Stimulated activated CD8-positive, alpha-beta memory T cell treated with anti-CD3 and anti-CD28 coated beads, Interleukin-12 subunit alpha, Interleukin-12 subunit beta, amount 100 ng/mL, for 1 hour (primary cell): ENCODE results near the gene KCNN3.

Experiments used
- DNase-seq: peaks from one replicate; pipeline ENCODE4 v3.0.0-alpha.2; 2020; ENCODE audit warnings: low read depth

KCNN3 gene

GRCh38 chr1:154860156-154860870 lies 9.8 kb downstream of the KCNN3 start:
- no peak for DNase-seq

- no peak for DNase-seq
Observed at GRCh38 chr1:154859786-154860155, 10.3 kb downstream of the KCNN3 start.

DNA sequence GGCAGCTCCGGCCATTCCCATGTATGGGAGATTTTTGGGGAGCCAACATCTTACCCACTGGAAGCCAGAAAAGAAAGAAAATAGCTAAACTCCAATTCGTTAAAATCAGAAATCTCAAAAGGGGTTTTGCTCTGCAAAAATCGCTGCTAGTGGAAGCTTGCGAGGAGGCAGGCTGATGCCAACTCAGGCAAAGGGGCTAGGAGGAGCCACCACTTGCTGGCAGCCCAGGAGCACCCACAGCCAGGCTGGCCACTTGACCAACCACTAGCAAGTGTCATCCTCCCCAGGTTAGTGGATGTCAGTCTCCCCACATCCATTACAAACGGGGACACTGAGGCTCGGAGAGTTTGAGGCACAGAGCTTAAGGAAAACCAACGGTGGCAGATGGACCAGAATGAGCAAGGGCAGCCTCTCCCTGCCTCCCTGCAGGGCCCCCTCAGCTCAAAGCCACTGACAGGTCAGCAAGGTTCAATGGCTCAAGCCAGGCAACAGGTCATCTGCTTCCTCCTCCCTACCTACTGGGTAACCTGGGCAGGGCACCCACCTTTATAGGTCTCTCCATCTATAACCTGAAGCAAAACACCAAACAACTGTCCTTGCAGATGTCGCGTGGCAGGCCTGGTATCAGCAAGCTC lies 10.8 kb downstream of the KCNN3 start:
- no peak for DNase-seq

GRCh38 chr1:154857441-154858215 lies 12.5 kb downstream of the KCNN3 start:
- DNase-seq, result no peak

- DNase-seq, result no peak
Observed at GRCh38 chr1:154857022-154857421, 13.1 kb downstream of the KCNN3 start.

DNA sequence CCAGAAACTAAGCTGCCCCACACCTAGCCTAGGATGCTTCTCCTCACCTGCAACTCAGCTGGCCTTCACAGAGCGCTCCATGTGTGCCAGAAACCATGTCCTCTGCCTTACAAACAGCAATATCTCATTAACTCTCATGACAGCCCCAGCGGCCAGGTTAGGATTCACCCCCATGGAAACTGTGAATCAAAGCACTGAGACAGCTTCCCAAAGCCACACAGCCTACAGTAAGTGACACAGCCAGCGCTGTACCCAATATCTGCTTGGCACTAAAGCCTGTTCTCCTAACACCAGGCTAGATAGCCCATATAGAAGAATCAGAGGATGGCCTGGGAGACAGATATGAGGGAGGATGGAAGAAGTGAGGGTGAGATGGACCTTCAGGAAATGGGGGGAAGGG lies 13.5 kb downstream of the KCNN3 start:
- DNase-seq, result no peak

DNA sequence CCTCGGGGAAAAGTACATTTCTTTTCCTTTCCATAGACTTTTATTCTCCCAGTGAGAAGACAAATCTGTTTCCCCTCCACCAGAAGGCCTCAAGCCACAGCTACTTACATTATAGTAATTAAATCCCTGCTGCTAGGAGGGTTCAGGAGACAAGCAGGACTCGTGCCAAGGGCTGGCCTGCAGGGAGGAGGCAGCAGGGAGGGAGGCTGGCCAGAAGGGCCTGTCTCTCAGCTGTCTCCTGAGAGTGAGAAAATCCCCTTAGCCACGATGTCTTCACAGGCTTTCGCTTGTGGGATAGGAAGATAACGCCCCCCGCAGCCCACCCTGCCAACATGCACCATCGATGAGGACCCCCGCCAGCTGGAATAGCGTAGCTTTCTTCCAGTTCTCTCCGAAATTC lies 14.0 kb downstream of the KCNN3 start:
- no peak for DNase-seq

GRCh38 chr1:154855186-154855851 lies 14.8 kb downstream of the KCNN3 start:
- DNase-seq, result no peak

DNA sequence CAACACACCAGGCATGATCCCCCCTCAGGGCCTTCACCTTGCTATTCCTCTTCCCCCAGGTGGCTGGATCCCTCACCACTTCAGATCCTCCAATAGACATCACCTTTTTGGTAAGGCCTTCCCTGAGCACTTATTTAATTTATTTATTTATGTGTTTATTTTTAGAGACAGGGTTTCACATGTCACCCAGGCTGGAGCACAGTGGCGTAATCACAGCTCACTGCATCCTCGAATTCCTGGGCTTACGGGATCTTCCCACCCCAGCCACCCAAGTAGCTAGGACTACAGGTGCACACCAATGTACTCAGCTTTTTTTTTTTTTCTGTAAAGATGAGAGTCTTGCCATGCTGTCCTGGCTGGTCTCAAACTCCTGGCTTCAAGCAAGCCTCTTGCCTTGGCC lies 17.2 kb downstream of the KCNN3 start:
- DNase-seq, result no peak

GRCh38 chr1:154851392-154852177 lies 18.5 kb downstream of the KCNN3 start:
- DNase-seq, result no peak

DNA sequence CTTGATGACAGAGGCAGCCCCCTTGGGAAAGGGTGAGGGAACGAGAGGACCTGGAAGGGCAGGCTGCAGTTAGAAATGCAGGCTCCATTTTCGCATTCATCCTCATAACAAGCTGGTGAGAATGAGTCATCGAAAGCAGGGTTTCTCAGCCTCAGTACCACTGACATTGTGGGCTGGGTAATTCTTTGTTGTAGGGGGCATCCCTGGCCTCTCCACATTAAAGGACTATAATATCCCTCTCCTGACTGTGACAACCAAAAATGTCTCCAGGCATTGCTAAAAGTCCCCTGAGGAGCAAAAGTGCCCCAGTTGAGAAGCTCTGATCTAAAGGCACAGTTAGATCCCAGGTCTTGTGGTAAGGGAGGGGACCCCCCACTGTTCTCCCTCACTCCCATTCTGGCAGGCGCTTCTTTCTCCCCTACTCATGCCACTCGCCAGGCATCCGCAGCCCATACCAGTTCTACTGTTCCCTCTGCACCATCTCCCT lies 20.4 kb downstream of the KCNN3 start:
- DNase-seq, result no peak

- DNase-seq, result no peak
Observed at GRCh38 chr1:154848983-154849382, 21.1 kb downstream of the KCNN3 start.

GRCh38 chr1:154847891-154848290 lies 22.2 kb downstream of the KCNN3 start:
- DNase-seq, result no peak

DNA sequence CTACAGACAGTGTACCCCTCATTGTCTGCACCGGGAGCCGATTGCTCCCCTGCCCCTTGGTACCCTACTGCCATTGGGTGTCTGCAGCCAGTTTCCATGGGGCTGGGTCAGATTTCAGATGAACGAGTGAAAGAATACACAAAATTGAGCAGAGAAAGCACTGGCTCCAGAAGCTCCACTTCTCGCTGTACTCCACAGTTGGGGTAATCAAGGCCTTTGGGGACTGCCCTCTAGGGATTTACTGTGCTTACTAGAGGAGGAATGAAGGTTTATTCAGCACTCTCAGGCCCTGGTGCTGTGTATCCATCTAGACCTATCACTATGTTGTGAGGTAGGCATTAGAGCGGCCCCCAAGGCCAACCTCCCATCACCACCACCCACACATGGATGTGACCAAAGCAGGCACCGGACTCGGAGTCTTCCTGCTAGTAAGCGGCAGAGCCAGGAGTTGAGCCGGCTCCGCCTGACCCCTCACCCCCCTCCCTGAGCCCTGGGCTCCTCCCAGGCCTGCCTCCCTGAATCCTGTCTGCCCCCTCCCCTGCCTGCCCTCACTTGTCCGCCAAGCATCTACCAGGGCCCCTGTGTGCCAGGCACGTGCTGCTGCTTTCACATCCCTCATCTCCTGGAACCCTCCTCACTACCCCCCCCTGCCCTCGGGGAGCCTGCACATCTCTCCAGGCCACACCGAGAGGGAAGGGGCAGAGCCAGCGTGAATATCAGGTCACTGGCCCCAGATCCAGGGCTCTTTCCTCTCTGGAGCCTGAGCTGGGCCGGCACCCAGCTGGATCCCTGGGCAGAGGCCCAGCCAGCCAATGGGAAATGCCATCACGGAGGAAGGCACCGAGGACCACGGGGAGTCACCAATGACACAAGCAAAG lies 23.3 kb downstream of the KCNN3 start:
- DNase-seq, result no peak

DNA sequence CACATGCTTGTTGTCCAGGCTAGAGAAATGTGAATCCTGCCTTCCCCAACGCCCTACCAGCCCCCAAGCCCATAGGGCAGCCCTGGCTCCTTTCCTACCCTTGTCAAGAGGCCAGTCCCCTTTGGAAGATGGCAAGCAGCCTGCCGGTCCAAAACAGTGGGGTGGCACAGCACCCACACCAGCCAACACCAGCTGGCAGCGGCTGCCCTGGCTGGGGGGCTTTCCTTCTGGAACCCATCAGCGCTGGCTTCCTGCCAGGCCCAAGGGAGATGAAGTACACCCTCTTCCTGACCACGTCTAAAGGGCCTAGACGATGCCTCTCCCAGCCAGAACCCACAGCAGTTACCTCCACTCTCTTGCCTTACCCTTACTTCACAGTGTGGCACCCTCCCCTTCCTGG lies 24.2 kb downstream of the KCNN3 start:
- DNase-seq, result no peak

DNA sequence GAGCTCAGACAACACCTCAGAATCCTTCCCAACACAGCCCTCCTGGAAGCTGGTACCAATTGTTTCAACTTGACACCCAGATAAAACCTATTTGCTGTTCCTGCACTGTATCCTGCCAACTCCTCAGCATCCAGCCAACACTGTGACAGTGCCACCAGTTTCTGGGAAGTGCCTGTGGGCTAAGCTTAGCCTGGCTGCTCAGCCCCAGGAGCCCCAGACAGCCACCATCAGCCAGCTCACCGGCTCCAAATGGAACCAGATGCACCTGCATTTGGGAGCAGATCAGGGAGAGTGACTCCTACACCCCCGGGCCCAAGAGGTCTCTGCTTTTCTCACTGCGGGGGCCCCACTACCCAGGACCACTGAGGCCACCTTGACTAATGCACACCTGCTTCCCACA lies 24.9 kb downstream of the KCNN3 start:
- DNase-seq, result no peak

DNA sequence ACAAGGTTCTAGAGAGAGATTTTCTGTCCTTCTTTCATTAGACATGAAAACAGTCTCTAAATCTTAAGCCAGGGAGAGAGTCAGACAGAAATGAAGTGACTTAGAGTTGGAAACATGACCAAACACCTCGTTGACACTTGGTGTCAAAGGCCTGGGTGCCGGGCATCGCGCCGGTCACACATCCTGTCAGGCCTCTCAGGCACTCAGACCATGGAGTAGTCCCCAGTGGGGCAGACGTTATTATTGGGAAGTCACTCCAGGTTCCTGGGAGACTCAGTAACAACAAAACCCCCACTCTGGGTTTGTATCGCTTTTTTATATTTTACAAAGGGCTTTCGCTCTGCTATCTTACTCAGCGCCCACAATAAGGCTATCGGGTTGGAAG lies 25.8 kb downstream of the KCNN3 start:
- no peak for DNase-seq

DNA sequence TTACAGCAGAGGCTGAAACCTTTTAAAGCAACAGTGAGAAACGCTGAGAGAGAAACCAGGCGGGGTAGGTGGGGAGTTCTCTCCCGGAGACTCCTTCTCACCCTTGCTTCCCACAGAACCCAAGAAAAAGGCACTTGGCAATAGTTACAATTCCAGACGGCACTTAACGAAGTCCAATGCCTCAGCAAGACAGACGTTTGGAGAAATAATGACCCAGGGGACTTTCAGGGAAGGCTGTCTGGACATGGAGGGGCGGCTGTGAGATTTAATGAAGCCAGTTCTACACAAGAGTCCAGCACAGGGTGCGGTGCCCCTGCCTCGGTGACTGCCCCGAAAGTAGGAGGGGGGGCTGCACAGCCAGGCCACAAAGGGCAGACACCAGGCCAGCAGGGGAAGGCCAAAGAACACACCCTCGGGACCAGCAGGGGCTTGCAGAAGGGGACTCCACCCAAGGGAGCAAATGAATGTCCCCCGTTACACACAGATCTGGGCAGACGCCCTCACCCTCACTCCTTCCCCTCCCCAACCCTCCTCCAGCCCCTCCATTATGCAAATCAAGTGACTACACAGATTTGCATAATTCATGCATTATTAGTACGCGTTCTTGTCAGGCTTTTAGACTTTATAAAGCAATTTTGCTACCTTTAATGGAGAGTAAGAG lies 26.3 kb downstream of the KCNN3 start:
- no peak for DNase-seq

- DNase-seq, result no peak
Observed at GRCh38 chr1:154842635-154843034, 27.4 kb downstream of the KCNN3 start.

- DNase-seq, result no peak
Observed at GRCh38 chr1:154841384-154841783, 28.7 kb downstream of the KCNN3 start.
